OCI-M2 (cell line): ENCODE measurements around the gene CEP126.

Experiments
- DNase-seq: peaks from one replicate; lab custom pipeline; 2025; ENCODE audit not compliant: unreplicated experiment; lab: John Stamatoyannopoulos, UW

CEP126 gene

GRCh38 chr11:102010776-102011494 is 96.1 kb downstream of the CEP126 start:
- DNase-seq, result no peak

- no peak for DNase-seq
Observed at GRCh38 chr11:102012946-102013345, 98.1 kb downstream of the CEP126 start.

GRCh38 chr11:102014756-102015155 is 99.9 kb downstream of the CEP126 start:
- no peak for DNase-seq

GRCh38 chr11:102017026-102017425 is 102.2 kb downstream of the CEP126 start:
- no peak for DNase-seq

- no peak for DNase-seq
Observed at GRCh38 chr11:102026217-102026616, 111.4 kb downstream of the CEP126 start.

- DNase-seq, result no peak
Observed at GRCh38 chr11:102026959-102027358, 112.1 kb downstream of the CEP126 start.

GRCh38 chr11:102036757-102037156 is 121.9 kb downstream of the CEP126 start:
- no peak for DNase-seq

- no peak for DNase-seq
Observed at GRCh38 chr11:102046841-102047240, 132.0 kb downstream of the CEP126 start.

- DNase-seq, result no peak
Observed at GRCh38 chr11:102047305-102047924, 132.6 kb downstream of the CEP126 start, which contains the start of gene CFAP300. Gene CFAP300, plus strand, starts transcription at chr11:102047437. Its CDS starts 34 bp downstream, at chr11:102047471.
